HCT116 (cell line): ENCODE data around the gene SEC31B. TPM values are rescaled to one million over a fixed set of nuclear protein-coding genes. Genes with fewer than 3 reads are reported as not detected.

Experiments
- ATAC-seq: fragments of 200-7000 bp; cut with Tn5 transposase; 2 replicates; pipeline ENCODE4 v1.9.1; 2020; ENCODE audit warnings: mild to moderate bottlenecking, moderate library complexity
- BruUV-seq: library from RNA; stranded (reverse); fragments of 400-500 nt; replicated peaks from 2 replicates; lab custom pipeline; 2021; lab: Mats Ljungman, UMichigan
- CTCF ChIA-PET: fragments of 300-600 bp; sonication (Branson Sonifier 250); formaldehyde crosslinking; loops from one replicate; lab custom pipeline; 2021; ENCODE audit warnings: antibody characterized with exemption; lab: Charles Lee
- POLR2A ChIA-PET: fragments of 300-600, 350-600 bp; sonication (Branson Sonifier 250); formaldehyde crosslinking; loops from one replicate; lab custom pipeline; 2021; ENCODE audit warnings: antibody characterized with exemption; lab: Charles Lee
- RAD21 ChIA-PET, 2 experiments: fragments of 300-600 bp; sonication (Branson Sonifier 250); formaldehyde crosslinking; loops; one replicate each; lab custom pipeline; 2023; ENCODE audit warnings: low total read pairs in 2 of 2; ENCODE audit not compliant: uncharacterized antibody in 2 of 2, unreplicated experiment in 2 of 2, low non-redundant PET in 1 of 2; lab: Charles Lee
- DNase-seq: peaks from one replicate; pipeline ENCODE4 v3.0.0-alpha.2; 2010; ENCODE audit warnings: low read depth, low spot score
- H2AFZ ChIP-seq: fragments of 200-600 bp; shearing (Covaris generic), sonication (generic); 2 replicates; pipeline ENCODE4 v1.6.1; 2017; ENCODE audit warnings: low read depth, mixed run types, mixed read lengths, antibody characterized with exemption, low read length; ENCODE audit not compliant: poor library complexity, severe bottlenecking
- H3K27ac ChIP-seq: 2 replicates; pipeline ENCODE4 v1.5.1; 2012; ENCODE audit warnings: low read depth, low read length
- H3K27me3 ChIP-seq: fragments of 200-600 bp; sonication (generic); 2 replicates; pipeline ENCODE4 v1.6.1; 2016; ENCODE audit warnings: mixed run types, low read length, mixed read lengths; ENCODE audit not compliant: insufficient read depth
- H3K36me3 ChIP-seq, 2 experiments: fragments of 200-500 bp in 1 of 2; fragments of 200-600 bp in 1 of 2; sonication (Bioruptor generic) in 1 of 2; sonication (generic) in 1 of 2; 2 replicates each; pipeline versions ENCODE4 v1.5.1 to v1.6.1; 2014 to 2016; ENCODE audit warnings: low read length in 2 of 2, inconsistent platforms in 1 of 2, mixed read lengths in 1 of 2, mixed run types in 1 of 2; ENCODE audit not compliant: insufficient read depth in 2 of 2, control insufficient read depth in 1 of 2
- H3K4me1 ChIP-seq, 2 experiments: fragments of 200-600 bp in 1 of 2; sonication (generic) in 1 of 2; 2 replicates each; pipeline versions ENCODE4 v1.5.1 to v1.6.1; 2012 to 2017; ENCODE audit warnings: low read length in 2 of 2, inconsistent platforms in 1 of 2, mild to moderate bottlenecking in 1 of 2, mixed read lengths in 1 of 2, mixed run types in 1 of 2, moderate library complexity in 1 of 2; ENCODE audit not compliant: insufficient read depth in 2 of 2, control insufficient read depth in 1 of 2
- H3K4me2 ChIP-seq: fragments of 200-600 bp; sonication (generic); 2 replicates; pipeline ENCODE4 v1.6.1; 2017; ENCODE audit warnings: mixed run types, low read length, mixed read lengths
- H3K4me3 ChIP-seq, 2 experiments: fragments of 200-600 bp in 1 of 2; sonication (generic) in 1 of 2; replicated peaks in 1 of 2; 2 replicates each; pipeline ENCODE4 v1.5.1; 2011 to 2016; ENCODE audit warnings: low read length in 2 of 2, control low read depth in 1 of 2, low read depth in 1 of 2, mild to moderate bottlenecking in 1 of 2, mixed read lengths in 1 of 2, mixed run types in 1 of 2
- H3K79me2 ChIP-seq: fragments of 200-600 bp; sonication (generic); 2 replicates; pipeline ENCODE4 v1.6.1; 2017; ENCODE audit warnings: mild to moderate bottlenecking, mixed run types, low read length, moderate library complexity, mixed read lengths; ENCODE audit not compliant: insufficient read depth
- H3K9ac ChIP-seq: fragments of 200-600 bp; sonication (generic); 2 replicates; pipeline ENCODE4 v1.6.1; 2016; ENCODE audit warnings: low read length, mixed read lengths
- H3K9me2 ChIP-seq: fragments of 200-600 bp; sonication (generic), shearing (Covaris generic); 2 replicates; pipeline ENCODE4 v1.6.1; 2017; ENCODE audit warnings: mixed run types, mild to moderate bottlenecking, moderate library complexity; ENCODE audit not compliant: insufficient read depth
- H3K9me3 ChIP-seq, 2 experiments: fragments of 200-500 bp in 1 of 2; fragments of 200-600 bp in 1 of 2; sonication (Bioruptor generic) in 1 of 2; sonication (generic) in 1 of 2; 2 replicates each; pipeline ENCODE4 v1.6.1; 2014 to 2017; ENCODE audit warnings: low read length in 2 of 2, mixed read lengths in 2 of 2, inconsistent platforms in 1 of 2, low read depth in 1 of 2, mild to moderate bottlenecking in 1 of 2, mixed run types in 1 of 2, moderate library complexity in 1 of 2; ENCODE audit not compliant: control insufficient read depth in 1 of 2, insufficient read depth in 1 of 2
- H4K20me1 ChIP-seq: fragments of 200-600 bp; sonication (generic), shearing (Covaris generic); 2 replicates; pipeline ENCODE4 v1.6.1; 2017; ENCODE audit warnings: mixed run types, mild to moderate bottlenecking, moderate library complexity; ENCODE audit not compliant: insufficient read depth
- ATF3 ChIP-seq: IDR thresholded peaks from 2 replicates; pipeline ENCODE4 v1.6.1; 2012
- CTCF ChIP-seq, 3 experiments: fragments of 200-600 bp in 1 of 3; sonication (generic) in 1 of 3; IDR thresholded peaks in 2 of 3; conservative IDR thresholded peaks in 1 of 3; 2 replicates each; pipeline ENCODE4 v1.5.1; 2012 to 2017; ENCODE audit warnings: low read depth in 2 of 3, low read length in 2 of 3, antibody characterized with exemption in 1 of 3, borderline replicate concordance in 1 of 3, control low read depth in 1 of 3, mild to moderate bottlenecking in 1 of 3, mixed read lengths in 1 of 3, mixed run types in 1 of 3, moderate library complexity in 1 of 3; ENCODE audit not compliant: insufficient read depth in 1 of 3
- EZH2 ChIP-seq: fragments of 200-600 bp; sonication (generic); IDR thresholded peaks from 2 replicates; pipeline ENCODE4 v1.6.1; 2017; ENCODE audit warnings: antibody characterized with exemption, mixed run types
- POLR2AphosphoS5 ChIP-seq: IDR thresholded peaks from 2 replicates; pipeline ENCODE4 v1.6.1; 2011; ENCODE audit warnings: mild to moderate bottlenecking, low read depth, low read length, moderate library complexity
- SP1 ChIP-seq: IDR thresholded peaks from 2 replicates; pipeline ENCODE4 v1.6.1; 2012; ENCODE audit warnings: low read depth
- ZFX ChIP-seq: fragments of 450-650 bp; IDR thresholded peaks from 2 replicates; pipeline ENCODE4 v1.6.1; 2017
- intact Hi-C: fragments of 100-400 bp; cut with micrococcal nuclease; formaldehyde crosslinking; loops from 2 replicates; pipeline ENCODE4 v1.10.0; 2022
- total RNA-seq: library from RNA; stranded (reverse); gene quantifications from one replicate; pipeline ENCODE4 v1.2.1, GENCODE V29; 2021; ENCODE audit not compliant: unreplicated experiment

The SEC31B gene
- total RNA-seq, 1 experiment from 2014 or later, result 30.9 TPM

GRCh38 chr10:100483876-100484666, 35.6 kb downstream of the SEC31B start:
- POLR2A ChIA-PET, result no interaction called here
- no peaks in the 10 kb centered on the region for H3K79me2 ChIP-seq

More at GRCh38 chr10:100483876-100484666, 35.6 kb downstream of the SEC31B start:
- Histone ChIP-seq H3K27me3 (peaks cover 20% of the 10 kb centered on the region), H3K4me1 (peaks cover 0 to 4% of the 10 kb centered on the region in 2 experiments; a peak in 2 of 4 replicates), H3K9me3 (no peaks in the 10 kb centered on the region), H3K9ac (no peak overlapping the region), H4K20me1 (no peaks in the 10 kb centered on the region)
- intact Hi-C loops, result no loop called here
- TF ChIP-seq ZFX, result no peak
- TF ChIP-seq ATF3, result no peak
- TF ChIP-seq CTCF (IDR thresholded peaks at IDR 0.05 in 2 of 3, conservative IDR thresholded peaks at IDR 0.05 in 1 of 3; ENCODE audit: borderline replicate concordance in 1 of 3, insufficient read depth in 1 of 3, low read depth in 2 of 3, low read length in 2 of 3), result no peak
- no peak for TF ChIP-seq SP1
- no peak for TF ChIP-seq EZH2
- no peak for TF ChIP-seq POLR2AphosphoS5
- TF ChIP-seq, all 23 proteins: peak for 0
- RAD21 ChIA-PET, result no interaction called here
- no peak overlapping the region for H3K4me2 ChIP-seq
- DNase-seq, result no peak
- peaks cover 4 to 12% of the 10 kb centered on the region in 2 experiments; a peak in 3 of 4 replicates for H3K36me3 ChIP-seq
- CTCF ChIA-PET, result interaction anchor here (1.1 kb wide), 1 partner anchor 12 kb away, joined by 3 read pairs; no protein-coding TSS in a partner anchor
- no peak overlapping the region for H2AFZ ChIP-seq
- H3K27ac ChIP-seq, result no peak overlapping the region
- ATAC-seq, result no peak
- H3K4me3 ChIP-seq, result no peak overlapping the region
- H3K9me2 ChIP-seq, result no peaks in the 10 kb centered on the region
- no TSS peak for BruUV-seq
